22Rv1 (cell line): ENCODE data around the gene KCNQ2.

Source experiments
- H3K27ac ChIP-seq: fragments of 450-650 bp; 2 replicates; pipeline ENCODE4 v1.5.1; 2017
- CTCF ChIP-seq: fragments of 450-650 bp; IDR thresholded peaks from 2 replicates; pipeline ENCODE4 v1.5.1; 2017; ENCODE audit warnings: mild to moderate bottlenecking
- ZFX ChIP-seq: fragments of 450-650 bp; IDR thresholded peaks from 2 replicates; pipeline ENCODE4 v1.6.1; 2017; ENCODE audit warnings: antibody characterized with exemption, borderline replicate concordance

Gene KCNQ2

GRCh38 chr20:63505723-63506122 lies 33.3 kb upstream of the KCNQ2 start:
- TF ChIP-seq ZFX (no peak), CTCF (no peak)
- no peak overlapping the region for H3K27ac ChIP-seq

GRCh38 chr20:63505281-63505680 lies 32.8 kb upstream of the KCNQ2 start:
- no peak for TF ChIP-seq CTCF
- no peak for TF ChIP-seq ZFX
- no peak overlapping the region for H3K27ac ChIP-seq

GRCh38 chr20:63504642-63505041 lies 32.2 kb upstream of the KCNQ2 start:
- H3K27ac ChIP-seq: no peak overlapping the region
- TF ChIP-seq ZFX (no peak), CTCF (no peak)

GRCh38 chr20:63503524-63503923 lies 31.1 kb upstream of the KCNQ2 start:
- H3K27ac ChIP-seq: no peak overlapping the region
- TF ChIP-seq ZFX (no peak), CTCF (no peak)

GRCh38 chr20:63502671-63503172 lies 30.3 kb upstream of the KCNQ2 start:
- TF ChIP-seq ZFX (no peak), CTCF (no peak)
- no peak overlapping the region for H3K27ac ChIP-seq

GRCh38 chr20:63501818-63502670 lies 29.6 kb upstream of the KCNQ2 start:
- no peak overlapping the region for H3K27ac ChIP-seq
- TF ChIP-seq ZFX (no peak), CTCF (no peak)
